ENCODE results near the gene NDUFAF8.

The NDUFAF8 gene

DNA sequence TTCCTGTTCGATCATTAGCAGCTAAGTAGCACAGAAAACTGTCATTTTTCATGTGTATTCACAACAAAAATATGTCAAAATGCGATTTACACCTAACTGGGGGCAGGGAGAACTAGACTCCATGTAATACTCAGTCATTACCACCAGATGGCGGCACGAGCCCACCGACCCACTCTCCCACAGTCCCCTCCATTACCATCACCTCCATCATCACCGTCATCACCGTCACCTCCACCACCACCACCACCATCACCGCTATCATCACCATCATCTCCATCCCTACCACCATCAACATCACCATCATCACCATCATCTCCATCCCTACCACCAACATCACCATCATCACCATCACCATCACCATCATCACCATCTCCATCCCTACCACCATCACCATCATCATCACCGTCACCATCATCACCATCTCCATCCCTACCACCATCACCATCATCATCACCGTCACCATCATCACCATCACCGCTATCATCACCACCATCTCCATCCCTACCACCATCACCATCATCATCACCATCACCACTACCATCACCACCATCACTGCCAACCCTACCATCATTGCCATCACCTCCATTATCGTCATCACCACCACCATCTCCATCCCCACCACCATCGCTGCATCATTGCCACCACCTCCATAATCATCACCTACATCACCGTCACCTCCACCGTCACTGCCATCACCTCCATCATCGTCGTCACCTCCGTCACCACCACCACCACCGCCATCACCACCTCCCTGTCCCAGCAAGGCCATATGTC, 14.4 kb downstream of the NDUFAF8 start:
- DNase-seq = peak; percentile 69 to 74

DNA sequence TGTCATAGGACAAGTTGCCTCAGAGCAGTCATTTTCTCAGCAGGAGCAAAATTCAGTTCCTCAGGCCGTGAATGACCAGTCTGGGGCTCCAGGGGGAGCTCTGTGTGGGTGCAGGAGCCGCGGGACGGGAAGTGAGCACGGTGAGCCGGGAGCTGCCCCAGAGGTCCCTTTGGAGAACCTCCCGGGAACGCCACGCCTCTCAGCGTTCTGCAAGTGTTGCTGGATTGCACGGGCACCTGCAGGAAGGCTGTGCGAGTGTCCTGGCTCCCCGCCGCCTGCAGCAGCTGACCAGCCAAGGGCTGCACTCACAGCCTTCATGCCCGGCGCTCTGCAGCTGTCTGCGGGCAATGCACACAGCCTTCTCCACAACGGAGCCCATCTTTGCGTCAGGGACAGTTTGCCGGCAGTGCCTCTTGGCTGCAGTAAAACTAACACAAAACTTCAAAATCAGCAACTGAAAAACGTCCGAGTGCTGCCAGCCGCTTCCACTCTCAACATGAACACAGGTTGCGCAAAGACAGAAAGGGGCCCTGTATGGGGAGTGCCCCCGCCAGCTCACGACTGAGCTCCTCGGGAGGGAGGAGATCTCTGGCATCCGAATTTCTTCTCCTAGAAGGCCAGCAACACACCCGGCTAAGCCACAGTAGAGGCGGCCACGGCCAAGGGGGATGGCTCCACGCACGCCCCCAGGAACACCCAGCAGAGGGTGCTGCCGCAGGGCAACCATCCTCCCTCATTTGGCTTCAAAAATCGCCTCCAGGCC, 16.0 kb downstream of the NDUFAF8 start:
- DNase-seq = peak in 1 of 2 donors; percentile 36

DNA sequence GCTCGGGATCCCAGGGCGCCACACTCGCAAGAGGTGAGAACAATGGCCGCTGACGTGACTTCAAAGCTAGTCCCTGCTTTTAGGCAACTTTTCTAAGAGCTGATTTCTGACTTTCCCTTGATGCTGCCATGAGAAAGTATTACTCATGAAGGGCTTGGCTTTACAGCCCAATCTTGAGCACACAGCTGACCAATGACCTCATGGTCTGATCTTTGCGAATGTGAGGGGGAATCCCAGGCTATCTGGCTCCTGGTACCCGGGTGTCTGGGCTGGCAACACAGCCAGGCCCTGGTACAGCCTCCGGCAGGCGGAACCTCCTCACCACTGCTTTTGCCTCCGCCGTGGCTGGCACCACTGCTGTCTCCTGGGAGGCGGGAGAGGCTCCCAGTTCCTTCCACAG, 17.5 kb downstream of the NDUFAF8 start:
- no peak for DNase-seq

DNA sequence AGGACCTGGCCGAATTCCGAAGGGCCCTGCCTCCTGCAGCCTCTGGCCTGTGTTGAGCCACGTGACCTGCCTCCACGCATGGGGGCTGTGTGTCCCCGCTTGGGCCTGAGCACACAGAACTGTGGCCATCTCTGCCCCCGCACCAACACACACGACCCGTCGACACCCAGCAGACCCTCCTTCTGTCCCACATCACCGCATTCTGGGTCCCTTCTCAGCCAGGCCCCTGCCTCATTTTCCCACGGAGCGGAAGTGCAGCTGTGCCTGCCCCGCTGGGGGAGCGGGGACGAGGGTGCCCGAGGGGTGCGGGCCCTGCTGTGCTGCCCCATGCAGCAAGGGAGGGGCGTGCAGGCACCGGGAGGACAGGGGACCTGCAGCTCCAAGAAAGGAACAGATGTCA, 18.4 kb downstream of the NDUFAF8 start:
- no peak for DNase-seq

DNA sequence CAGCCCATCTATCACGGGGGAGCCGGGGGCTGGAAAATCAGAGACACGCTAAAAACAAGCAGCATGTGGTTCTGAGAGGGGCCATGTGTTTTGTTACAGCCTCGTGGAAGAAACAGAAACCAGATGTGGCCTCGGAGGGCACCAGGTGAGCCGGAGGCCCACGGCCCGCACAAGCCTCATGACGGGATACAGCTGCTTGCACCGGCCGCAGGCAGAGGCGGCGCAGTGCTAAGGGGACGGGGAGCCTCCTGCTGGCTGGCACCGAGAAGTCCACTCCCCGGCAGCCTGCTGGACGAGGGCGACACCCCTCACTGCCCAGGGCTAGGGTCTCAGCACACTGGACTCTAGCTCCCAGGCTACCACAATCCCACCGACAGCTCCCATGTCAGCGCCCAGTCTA, 19.2 kb downstream of the NDUFAF8 start:
- no peak for DNase-seq

DNA sequence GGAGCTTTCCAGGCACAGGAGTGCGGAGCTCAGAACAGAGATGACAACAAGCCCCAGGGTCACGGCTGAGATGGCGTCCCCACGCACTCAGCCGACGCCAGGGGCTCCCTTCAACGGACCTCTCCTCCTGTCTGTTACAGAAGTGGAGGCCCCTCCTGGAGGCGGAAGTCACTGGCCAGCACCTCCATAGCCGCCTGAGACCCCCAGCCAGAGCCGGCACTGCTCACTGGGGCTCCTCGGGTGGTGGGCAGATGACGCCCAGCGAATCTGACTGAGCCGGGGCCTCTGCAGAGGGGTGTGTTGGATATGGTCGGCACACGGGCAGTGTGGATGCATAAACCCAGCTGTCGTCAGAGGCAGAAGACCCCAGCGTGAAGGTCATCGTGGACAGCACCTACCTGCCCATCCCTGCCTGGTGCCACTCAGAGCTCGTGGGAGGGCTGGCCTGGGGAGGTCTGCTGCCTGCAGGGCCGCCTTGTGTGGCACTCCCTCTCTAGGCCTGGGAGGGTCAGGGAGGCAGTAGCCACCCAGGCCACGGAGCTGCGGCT, 20.0 kb downstream of the NDUFAF8 start:
- no peak for DNase-seq

DNA sequence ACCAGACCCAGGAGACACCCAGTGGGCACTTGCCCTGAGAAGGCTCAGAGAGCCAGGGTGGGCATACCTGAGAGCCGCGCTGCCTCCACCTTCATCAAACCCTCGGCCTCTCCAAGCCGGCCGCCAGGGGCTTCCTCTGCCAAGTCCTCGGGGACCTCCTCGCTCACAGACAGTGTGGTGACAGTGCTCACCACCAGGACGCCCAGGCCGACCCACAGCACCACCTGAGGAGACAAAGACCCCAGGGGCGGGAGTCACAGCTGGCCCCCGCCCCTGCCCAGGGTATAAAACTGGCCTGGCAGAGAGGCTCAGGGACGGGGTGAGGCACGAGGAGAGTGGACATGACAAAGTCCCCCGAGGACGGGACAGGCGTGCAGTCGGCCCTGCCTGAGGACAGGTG, 21.1 kb downstream of the NDUFAF8 start:
- no peak for DNase-seq

DNA sequence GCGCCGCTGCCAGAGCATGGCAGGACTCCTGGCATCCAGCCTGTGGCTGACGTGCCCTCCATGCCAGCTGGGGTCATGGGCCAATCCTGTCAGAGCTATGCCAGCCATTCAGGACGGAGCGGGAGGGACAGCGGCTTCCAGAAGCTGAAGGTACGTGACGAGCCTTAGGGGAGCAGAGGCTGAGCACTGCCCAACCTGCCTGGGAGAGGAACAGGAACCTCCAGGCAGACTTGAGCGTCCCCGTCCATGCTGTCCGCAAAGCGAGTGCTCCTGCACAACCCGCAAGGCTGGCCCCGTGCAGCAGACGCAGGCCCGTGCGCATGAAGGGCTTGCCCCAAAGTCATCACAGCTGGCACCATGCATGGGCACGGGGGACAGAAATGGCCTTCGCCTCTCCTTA, 21.5 kb downstream of the NDUFAF8 start:
- no peak for DNase-seq

DNA sequence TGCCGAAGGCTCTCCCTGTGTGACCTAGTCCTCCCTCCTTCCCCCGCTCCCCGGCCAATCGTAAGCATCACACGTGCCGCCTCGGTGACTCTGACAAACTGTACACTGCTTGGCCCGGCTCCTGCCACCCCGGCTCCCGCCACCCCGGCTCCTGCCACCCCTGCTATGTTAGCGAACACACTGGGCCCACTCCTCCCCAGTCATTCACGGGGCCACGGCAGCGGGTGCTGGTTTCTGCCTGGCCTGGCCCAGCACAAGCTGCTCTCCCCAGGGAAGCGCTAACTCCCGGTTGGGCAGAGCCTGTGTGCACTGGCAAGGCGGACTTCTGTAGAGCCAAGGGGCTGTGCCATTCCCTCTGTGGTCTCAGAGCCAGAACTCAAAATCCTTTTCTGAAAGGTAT, 22.0 kb downstream of the NDUFAF8 start:
- DNase-seq = no peak

DNA sequence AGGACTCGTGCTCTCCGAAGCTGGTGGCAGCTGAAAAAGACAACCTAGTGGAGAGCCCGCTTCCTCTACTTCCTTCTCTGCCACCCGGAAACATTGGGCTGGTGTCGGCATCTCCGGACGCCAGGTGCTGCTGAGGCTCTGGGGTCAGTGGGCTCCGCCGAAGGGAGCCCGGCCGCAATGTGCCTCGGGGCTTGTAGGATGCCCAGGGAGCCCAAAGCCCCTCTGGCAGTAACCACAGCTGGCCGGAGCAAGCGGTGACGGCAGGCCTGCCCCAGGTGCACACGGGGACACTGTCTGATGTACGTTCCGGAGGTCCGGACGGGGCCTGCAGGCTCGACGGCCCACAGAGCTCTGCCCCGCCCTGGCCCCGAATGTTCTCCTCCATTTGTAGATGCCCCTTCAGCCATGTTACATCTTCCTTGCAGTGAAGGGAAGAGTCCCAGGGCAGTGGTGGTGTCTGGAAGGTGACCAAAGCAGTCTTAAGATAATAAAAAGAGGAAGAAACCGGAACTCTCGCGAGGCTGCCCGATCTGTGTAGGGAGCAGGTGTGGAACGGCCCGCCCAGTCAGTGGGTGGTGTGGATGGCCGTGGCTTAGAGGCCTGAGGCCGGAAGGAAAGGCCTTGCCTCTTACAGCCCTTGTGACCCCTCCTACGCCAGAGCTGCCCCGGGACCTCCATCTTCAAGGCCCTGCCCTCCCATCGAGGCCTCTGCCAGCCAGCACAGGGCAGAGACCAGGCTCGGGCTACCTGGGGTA, 22.6 kb downstream of the NDUFAF8 start:
- no peak for DNase-seq

DNA sequence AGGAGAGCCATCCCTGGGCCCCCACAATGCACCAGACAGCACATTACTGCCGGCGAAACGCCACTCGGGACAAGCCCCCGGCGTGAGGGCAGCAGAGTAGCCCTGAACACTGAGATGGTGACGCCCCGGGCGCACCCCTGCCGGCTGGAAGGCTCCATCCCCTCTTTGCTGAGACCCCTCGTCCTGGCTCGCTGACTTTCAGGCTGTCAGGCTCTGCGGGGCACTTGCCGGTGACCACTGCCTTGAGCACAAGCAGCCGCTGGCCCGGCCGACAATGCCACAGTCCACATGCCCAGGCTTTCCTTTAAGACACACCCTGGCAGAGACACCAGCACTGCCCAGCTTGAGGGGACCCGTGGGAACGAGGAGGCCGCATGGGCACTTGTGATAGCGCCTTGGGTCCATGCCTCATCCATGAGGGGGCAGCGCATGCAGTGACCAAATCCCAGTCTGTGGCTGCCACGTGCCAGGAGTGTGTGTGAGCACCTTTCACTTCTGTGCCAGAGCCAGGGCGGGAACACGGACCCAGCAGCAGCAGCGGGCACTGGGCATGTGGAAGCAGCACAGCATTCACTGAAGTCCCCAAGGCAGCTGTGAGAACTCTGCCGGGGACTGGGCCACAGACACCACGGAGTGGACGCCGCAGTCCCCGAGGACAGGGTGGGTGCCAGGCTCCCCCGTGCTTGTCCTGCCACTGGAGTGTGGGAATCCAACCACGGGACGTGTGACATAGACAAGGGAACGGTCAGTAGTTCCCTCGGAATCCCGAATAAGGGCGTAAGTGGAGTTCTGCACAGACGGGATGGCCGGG, 24.5 kb downstream of the NDUFAF8 start:
- no peak for DNase-seq

DNA sequence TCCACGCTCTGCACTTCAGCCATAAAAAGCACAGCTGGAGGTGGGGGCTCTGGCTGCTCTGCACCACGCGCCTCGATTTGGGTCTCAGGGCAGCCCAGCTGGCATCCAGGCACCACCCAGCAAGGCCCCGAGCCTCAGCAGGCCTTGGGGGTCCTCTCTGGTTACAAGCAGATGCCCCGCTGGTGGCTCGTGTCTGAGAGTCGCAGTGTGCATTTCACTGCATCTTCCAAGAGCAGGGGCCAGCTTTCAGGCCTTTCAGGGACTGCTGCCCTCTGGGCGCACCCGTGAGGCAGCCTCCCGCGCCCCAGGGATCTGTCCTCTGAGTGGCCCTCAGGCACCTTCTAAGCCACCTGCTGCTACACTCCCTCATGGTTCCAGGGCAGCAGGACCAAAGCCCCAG, 25.5 kb downstream of the NDUFAF8 start:
- DNase-seq = no peak

DNA sequence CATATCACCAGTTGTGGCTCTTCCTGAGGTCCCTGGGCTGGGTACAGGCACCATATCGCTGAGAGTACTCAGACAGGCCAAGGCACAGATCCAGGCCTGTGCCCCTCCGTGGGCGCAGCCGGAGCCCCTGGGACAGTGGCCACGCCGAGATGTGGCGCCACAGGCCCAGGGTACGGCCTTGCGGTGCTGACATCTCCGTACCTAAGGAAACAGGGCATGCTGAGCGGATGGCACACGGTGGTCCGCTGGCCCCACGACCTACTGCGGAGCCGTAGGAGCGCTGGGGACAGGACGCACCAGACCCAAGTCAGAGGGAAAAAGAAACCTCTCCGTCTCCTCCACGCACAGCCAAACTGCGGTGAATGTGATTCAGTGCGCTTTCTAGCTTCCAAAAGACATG, 26.5 kb downstream of the NDUFAF8 start:
- no peak for DNase-seq

DNA sequence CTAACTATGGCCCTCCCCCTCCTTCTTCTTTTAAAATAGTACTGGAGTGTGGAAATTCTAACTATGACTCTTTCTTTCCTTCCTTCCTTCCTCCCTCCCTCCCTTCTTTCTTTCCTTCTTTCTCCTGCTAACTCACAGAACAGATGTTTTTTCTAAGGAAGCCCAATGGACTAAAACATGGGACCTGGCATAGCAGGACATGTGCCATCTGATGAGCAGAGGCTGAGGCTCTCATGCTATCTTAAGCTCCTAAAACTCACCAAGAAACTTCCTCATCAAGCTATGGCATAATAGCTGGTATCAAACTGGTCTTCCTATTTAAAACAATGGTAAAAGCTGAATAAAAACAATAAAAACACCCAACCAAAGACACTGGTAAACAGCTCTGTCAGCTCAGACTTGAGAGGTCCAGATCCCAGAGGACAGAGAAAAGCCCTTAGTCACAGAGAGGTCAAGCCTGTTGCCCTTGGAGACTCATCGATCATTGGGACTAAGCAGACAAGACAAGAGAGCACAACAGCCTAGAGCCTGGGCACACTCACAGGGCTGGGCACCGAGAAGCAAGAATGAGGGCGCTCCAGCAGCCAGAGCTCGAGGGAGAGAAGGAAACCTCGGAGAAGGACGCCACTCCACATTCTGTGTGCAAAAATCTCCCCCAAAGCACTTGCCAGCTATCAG, 28.4 kb downstream of the NDUFAF8 start:
- DNase-seq = no peak

DNA sequence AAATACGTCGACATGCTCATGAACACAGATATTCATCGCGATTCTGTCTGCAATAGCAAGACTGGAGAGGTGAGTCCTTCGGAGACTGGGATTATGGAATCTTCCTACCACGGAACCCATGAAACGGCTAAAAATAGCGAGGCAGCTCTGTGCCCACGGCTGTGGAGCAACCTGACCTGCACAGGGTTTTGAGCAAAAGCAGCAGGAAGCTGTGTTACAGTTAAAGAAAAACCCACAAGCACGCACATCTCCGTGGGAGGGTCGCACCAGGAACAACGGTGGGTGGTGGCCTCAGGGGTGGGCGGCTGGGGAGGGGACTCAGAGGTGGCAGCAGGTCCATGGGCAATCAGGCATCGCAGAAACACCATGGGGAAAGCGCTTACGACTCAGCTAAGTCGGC, 31.2 kb downstream of the NDUFAF8 start:
- DNase-seq = no peak

DNA sequence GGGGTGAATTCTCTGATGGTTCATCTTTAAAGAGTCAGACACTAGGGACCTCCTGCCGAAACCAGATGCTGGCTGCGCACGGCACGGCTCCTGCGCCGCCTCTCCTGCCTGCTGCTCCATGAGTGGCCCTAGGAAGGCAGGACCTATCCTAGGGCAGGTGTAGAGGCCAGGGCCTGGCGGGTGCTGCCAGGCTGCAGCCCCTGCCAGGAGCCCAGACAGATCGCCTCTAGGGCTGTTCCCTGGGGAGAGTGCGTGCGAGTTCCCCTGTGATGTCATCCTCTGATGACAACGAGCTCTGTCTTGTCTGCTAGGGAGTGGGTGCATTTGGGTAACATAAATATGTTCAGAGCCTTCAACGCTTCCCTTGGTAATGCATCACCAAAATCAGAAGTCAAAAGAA, 32.1 kb downstream of the NDUFAF8 start:
- no peak for DNase-seq

DNA sequence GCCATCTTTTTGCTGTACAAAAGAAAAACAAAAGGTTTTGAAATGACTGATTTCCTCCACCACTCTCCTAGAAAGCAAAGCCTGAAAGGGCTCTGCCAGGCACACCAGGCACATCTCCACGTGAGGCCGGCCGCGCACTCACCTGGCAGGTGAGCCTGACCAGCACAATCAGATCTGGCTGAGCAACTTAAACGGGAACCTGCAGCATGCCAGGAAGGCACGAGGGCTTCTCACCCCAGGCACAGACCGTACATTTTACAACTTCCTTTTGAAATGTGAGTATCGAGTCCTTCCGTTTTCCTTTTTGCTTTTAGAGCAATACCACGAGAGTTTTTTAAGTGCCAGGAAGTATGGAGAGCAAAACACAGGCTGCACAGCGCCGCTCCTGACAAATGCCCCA, 33.5 kb downstream of the NDUFAF8 start:
- DNase-seq = no peak

DNA sequence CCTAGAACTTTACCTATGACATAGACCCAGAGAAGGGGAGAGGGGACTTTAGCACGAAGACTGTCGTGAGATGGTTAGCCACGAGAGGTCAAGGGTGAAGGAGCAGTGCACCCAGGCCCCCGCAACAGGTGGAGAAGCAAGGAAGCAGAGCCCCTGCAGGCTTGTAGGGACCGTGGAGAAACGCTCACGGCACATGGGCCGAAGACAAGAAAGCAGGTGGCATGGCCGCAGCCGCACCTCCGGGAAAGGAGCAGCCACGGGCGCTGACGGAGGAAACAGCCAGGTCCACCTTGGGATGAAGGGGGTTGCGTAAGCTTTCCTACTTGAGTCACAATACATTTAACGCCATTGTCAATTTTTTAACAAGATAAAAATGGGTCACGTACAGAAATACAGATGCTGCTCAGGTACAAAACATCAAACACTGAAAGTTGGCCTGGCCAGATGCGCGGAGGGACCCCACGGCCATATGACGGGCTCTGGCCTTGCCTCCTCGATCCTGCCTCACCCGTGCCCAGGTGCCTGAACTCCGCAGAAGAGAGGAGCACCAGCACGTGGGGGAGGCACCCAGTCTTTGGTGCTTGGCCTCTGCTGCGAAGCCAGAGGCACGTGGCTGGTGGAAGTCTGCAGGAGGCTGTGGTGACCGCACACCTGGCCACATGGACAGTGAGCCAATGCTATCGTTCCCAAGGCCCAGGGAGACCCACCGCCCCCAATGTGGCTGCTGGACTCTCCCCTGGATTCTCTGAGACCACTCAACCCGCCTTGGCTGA, 34.8 kb downstream of the NDUFAF8 start:
- no peak for DNase-seq

DNA sequence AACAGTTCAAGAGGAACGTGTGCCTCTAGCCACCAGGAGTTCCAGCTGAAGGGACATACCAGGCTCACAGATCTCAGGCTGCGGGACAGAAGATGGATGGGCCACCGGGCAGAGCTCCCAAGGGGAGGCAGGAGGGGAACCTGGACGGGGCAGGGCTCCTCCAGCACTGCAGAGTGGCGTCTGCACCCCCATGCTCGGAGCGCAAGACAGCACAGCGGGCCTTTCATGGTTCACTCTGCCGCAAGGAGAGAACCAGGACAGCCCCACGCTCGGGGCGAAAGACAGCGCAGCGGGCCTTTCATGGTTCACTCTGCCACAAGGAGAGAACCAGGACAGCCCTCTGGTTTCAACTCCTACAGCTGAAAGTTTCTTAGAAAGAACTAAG, 35.3 kb downstream of the NDUFAF8 start:
- no peak for DNase-seq

DNA sequence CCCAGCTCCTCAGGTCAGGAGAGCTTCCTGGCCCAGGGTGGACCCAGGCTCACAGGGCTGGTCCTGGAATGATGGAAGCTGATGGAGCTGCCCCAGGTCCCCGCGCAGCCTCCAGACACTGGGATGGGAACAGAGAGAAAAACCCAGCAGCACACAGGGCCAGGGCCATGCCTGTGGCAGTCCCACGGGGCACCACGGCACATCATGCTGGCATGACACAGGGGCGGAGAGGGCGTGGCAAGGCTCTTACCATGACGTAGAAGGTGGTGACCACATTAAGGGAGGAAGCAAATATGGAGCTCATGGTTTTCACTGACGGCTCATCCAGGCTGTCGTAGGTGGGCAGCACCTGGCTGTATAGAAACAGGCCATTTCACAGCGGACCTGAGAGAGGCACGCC, 37.7 kb downstream of the NDUFAF8 start:
- DNase-seq = no peak

DNA sequence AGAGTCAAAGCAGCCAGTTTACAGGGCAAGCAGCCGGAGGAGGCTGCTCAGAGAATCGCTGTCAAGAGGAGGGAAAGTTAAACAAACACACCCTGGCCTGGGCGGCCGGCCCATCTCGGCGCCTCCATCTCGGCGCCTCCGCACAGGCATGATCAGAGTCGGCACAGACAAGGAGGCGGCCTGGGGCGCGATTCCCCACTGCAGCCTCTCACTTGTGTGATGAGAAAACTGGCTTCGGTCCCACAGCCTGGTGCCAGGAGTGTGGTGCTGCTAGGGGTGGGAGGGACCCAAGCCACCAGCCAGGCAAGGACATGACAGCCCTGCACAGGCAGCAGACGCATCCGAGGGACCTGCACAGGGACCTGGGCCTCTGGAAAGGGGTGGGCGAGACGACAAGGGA, 38.3 kb downstream of the NDUFAF8 start:
- no peak for DNase-seq

Data from CD4-positive, alpha-beta T cell treated with Interleukin-4 for 1 hour (primary cell).